NCI-H526 treated with DMSO at 0.1 percent for 48 hours (cell line): Measurements from ENCODE around the gene NPBWR2.

Experiments used
- DNase-seq: peaks from one replicate; lab custom pipeline; 2025; lab: John Stamatoyannopoulos, UW

The NPBWR2 gene

GRCh38 chr20:64071341-64072332 is 35.7 kb downstream of the NPBWR2 start:
- no peak for DNase-seq

- no peak for DNase-seq
These were observed 36.9 kb downstream of the NPBWR2 start for GRCh38 chr20:64070244-64070993.

- no peak for DNase-seq
These were observed 37.6 kb downstream of the NPBWR2 start for GRCh38 chr20:64069614-64070243.

- no peak for DNase-seq
These were observed 38.2 kb downstream of the NPBWR2 start for GRCh38 chr20:64069209-64069613.

GRCh38 chr20:64068386-64069208 is 38.8 kb downstream of the NPBWR2 start:
- DNase-seq: no peak

GRCh38 chr20:64067733-64068307 is 39.5 kb downstream of the NPBWR2 start:
- no peak for DNase-seq

GRCh38 chr20:64067005-64067632 is 40.2 kb downstream of the NPBWR2 start:
- DNase-seq: no peak

- no peak for DNase-seq
These were observed 41.4 kb downstream of the NPBWR2 start for GRCh38 chr20:64065974-64066343.

GRCh38 chr20:64065062-64065973 is 42.0 kb downstream of the NPBWR2 start:
- DNase-seq: no peak

GRCh38 chr20:64064145-64064698 is 43.1 kb downstream of the NPBWR2 start:
- no peak for DNase-seq

- no peak for DNase-seq
These were observed 43.8 kb downstream of the NPBWR2 start for GRCh38 chr20:64063389-64064144.

GRCh38 chr20:64062596-64063388 is 44.6 kb downstream of the NPBWR2 start, which contains the start of gene TCEA2:
TCEA2 (plus strand) TSS chr20:64063198; CDS start chr20:64063313, 115 bp downstream.
- peak; percentile 93 for DNase-seq

- no peak for DNase-seq
These were observed 45.1 kb downstream of the NPBWR2 start for GRCh38 chr20:64062276-64062595.

GRCh38 chr20:64058536-64058935 is 48.8 kb downstream of the NPBWR2 start:
- no peak for DNase-seq

- peak; percentile 27 for DNase-seq
These were observed 49.5 kb downstream of the NPBWR2 start for GRCh38 chr20:64057628-64058498.

- no peak for DNase-seq
These were observed 50.3 kb downstream of the NPBWR2 start for GRCh38 chr20:64056889-64057627.
